ENCODE data around the gene GCGR.

Gene GCGR

DNA sequence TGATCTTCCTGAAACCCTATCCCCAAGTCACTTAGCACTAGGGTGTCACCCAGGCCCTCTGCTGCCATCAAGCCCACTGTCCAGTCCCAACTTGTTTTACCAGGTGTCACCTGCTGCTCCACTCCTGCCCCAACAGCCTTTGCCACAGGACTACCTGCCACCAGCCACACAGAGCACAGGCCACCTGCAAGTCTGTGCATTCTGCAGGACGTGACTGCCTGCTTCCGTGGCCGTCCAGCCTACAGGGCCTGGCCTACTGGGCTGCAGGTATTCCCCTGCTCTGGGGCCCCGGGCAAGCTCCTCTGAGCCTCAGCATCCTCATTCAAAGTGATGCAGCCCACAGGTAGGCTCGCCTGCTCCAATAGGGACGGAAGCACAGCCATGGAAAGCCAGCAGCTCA, 25.9 kb downstream of the GCGR start:
- TF ChIP-seq, protein P1, sequence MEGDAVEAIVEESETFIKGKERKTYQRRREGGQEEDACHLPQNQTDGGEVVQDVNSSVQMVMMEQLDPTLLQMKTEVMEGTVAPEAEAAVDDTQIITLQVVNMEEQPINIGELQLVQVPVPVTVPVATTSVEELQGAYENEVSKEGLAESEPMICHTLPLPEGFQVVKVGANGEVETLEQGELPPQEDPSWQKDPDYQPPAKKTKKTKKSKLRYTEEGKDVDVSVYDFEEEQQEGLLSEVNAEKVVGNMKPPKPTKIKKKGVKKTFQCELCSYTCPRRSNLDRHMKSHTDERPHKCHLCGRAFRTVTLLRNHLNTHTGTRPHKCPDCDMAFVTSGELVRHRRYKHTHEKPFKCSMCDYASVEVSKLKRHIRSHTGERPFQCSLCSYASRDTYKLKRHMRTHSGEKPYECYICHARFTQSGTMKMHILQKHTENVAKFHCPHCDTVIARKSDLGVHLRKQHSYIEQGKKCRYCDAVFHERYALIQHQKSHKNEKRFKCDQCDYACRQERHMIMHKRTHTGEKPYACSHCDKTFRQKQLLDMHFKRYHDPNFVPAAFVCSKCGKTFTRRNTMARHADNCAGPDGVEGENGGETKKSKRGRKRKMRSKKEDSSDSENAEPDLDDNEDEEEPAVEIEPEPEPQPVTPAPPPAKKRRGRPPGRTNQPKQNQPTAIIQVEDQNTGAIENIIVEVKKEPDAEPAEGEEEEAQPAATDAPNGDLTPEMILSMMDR (conservative IDR thresholded peaks at IDR 0.05) = no peak
- H3K27ac ChIP-seq = no peak overlapping the region

DNA sequence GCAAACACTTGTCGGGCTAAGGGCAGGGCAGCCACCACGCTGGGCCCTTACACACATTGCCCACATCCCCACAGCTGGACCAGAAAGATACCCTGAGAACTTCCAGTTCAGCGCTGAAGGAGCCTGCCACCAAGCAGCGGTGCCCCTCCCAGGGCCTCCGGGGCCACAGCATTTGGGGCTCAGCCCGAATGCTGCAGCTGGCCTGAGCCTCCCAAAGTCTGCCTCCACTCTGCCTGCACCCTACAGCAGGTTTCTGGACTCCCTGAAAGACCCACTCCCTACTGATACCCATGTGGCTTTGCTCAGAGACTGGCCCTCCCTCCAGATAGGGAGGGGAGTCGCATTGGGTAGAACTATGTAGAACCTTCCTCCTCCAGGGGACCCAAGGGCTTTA, 27.6 kb downstream of the GCGR start:
- peak overlapping the region; percentile 98 for H3K27ac ChIP-seq
- TF ChIP-seq, protein P1 (conservative IDR thresholded peaks at IDR 0.05) = no peak

DNA sequence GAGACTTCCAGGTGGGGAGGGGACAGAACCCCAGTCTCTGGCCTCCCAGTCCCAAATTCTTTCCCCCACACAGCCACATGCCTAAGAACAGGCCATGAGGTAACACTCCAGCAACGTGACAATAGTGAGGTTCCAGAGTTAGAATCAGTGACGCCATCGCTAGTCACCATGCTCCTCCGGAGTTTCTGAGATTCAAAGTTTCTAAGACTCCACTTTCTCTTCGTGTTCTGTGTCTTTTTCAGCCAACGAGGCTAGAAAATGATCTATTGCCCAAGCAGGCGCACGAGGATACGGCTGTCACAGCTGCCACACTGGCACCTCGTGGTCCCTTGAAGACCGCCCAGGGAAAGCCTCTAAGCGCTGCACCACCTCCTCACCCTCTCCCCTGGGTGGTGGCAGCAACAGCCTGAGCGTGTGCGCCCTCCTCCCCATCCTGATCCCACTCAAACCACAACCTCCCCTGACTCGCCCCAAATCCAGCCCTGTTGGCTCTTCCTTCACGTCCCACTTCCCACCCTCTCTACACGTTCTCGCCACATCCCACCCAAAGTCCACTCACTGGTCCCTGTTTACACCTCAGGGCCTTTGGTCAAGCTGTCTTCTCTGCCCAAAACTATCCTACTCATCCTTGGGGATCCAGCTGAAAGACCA, 28.1 kb downstream of the GCGR start:
- H3K27ac ChIP-seq = peak overlapping the region; percentile 98
- TF ChIP-seq, protein P1 (conservative IDR thresholded peaks at IDR 0.05) = no peak

DNA sequence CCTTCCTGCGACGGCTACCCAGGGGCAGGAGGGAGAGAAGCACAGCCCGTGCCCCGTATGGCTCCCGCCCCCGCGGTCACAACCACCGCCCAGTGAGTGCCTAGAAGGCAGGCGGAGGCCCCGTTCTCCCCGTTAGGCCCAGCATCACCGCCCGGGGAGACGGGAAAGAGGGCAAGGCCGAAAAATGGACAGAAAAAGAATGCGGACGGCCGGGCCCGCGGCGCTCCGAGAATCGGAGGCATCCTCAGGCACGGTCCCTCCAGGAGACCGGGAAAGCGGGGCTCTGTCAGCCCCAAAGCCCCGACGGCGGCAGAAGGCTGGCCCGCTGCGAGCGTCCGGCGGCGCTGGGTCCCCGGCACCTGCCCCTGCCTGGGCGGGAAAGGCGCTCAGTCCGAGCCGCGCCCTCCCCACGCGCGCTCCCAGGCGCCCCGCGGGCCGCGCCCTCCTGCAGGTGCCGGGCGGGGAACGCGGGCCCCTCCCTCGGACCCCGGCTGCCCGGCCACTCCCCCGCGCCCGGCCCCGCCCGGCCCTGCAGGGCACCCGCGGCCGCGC, 28.7 kb downstream of the GCGR start:
- peak overlapping the region; percentile 98 for H3K27ac ChIP-seq
- TF ChIP-seq, protein P1 (conservative IDR thresholded peaks at IDR 0.05) = no peak

DNA sequence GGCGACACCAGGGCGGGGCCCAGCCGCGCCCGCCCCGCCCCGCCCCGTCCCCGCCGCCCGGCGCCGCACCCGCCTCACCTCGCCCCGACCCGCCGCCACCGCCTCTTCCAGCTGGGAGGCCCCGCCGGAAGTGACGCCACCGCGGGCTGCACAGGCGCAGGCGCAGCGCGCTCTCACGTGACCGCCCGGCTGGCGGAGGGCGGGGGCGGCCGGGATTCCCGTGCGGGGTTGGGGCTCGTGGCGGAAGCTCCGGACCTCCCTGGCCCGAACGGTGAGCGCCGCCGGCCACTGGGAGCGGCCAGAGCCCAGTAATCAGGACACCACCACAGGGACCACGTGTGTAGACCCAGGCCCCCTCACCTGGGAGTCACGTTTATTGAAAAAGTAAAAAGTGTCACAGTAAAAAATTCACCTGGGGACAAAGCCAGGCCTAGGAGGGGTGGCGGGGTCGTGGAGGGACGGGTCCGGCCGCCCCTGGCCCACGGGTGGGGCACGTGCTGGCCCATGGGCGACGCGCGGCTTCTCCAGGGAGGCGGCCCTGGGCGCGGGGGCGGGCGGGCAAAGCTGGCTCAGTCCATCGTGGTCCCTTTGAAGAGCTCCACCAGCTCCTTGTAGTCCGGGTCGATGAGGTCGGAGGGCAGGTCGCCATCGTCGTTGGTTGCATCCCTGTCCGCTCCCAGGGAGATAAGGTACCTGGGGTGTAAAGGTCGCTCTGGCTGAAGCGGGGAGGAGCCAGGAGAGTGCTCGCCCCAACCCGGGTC, 29.4 kb downstream of the GCGR start, which contains the start of gene MCRIP1:
TSS of gene MCRIP1 (minus strand) at position 132 of the 761 bp plus-strand sequence. CDS start 8,785 bp downstream, outside the sequence.
- TF ChIP-seq, protein P1 (conservative IDR thresholded peaks at IDR 0.05) = no peak
- H3K27ac ChIP-seq = peak within 1 kb of the TSS; percentile 98

DNA sequence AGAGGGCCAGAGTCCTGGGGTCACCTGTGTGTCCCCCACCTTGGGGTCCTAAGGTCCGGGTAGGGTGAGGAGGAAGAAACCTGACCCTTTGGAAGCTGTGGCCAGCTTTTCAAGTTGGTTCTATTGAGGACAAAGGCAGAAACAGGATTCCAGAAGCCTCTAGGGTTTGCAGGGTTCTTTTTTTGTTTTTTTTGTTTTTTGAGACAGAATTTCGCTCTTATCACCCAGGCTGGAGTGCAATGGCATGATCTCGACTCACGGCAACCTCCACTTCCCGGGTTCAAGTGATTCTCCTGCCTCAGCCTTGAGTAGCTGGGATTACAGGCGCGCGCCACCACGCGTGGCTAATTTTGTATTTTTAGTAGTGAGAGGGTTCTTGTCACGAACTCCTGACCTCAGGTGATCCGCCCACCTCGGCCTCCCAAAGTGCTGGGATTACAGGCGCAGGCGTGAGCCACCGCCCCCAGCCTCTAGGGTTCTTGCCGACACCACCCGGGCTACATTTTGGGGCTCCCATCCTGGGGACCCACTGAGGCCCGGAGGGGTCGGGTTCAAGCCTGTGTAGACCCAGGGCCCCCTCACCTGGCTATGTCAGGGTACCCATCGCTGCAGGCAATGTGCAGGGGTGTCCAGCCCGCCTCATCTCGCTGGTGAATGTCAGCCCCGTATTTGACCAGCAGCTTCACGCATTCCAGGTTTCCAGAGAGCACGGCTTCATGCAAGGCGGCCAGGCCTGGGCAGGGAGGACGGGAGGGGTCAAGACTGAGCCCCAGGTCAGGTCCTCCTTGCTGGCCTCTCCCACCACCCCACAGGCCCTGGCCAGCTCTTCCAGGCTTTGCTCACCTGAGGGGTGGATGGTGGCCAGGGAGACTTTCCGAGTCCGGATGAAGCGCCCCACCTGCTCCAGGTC, 30.2 kb downstream of the GCGR start:
- TF ChIP-seq, protein P1 (conservative IDR thresholded peaks at IDR 0.05) = no peak
- H3K27ac ChIP-seq = peak overlapping the region; percentile 98
